NCI-H1436 (cell line): Measurements from ENCODE around the gene POMT2.
"Not testable (repeated sequence)": the region's sequence is repeated elsewhere in the genome, so short reads cannot be mapped to it uniquely, and the experiment has no call there.

Source experiments
- DNase-seq: peaks from one replicate; lab custom pipeline; 2025; lab: John Stamatoyannopoulos, UW

POMT2 gene

GRCh38 chr14:77296906-77297305, 23.8 kb downstream of the POMT2 start:
- DNase-seq = no peak

GRCh38 chr14:77296155-77296554, 24.5 kb downstream of the POMT2 start:
- DNase-seq = no peak

GRCh38 chr14:77290705-77291104, 30.0 kb downstream of the POMT2 start:
- no peak for DNase-seq

- DNase-seq = no peak
These were observed 34.1 kb downstream of the POMT2 start for GRCh38 chr14:77286576-77286975.

GRCh38 chr14:77284466-77284865, 36.2 kb downstream of the POMT2 start:
- DNase-seq = no peak

- no peak for DNase-seq
These were observed 36.6 kb downstream of the POMT2 start for GRCh38 chr14:77284066-77284465.

- no peak for DNase-seq
These were observed 38.8 kb downstream of the POMT2 start for GRCh38 chr14:77281852-77282410.

GRCh38 chr14:77280921-77281320, 39.8 kb downstream of the POMT2 start:
- DNase-seq = not testable (repeated sequence)

GRCh38 chr14:77279719-77280118, 41.0 kb downstream of the POMT2 start:
- DNase-seq = no peak

- DNase-seq = no peak
These were observed 42.0 kb downstream of the POMT2 start for GRCh38 chr14:77278461-77279230.

- no peak for DNase-seq
These were observed 43.7 kb downstream of the POMT2 start for GRCh38 chr14:77276959-77277358.

GRCh38 chr14:77276295-77276935, 44.3 kb downstream of the POMT2 start:
- no peak for DNase-seq

- no peak for DNase-seq
These were observed 45.1 kb downstream of the POMT2 start for GRCh38 chr14:77275601-77276017.

- no peak for DNase-seq
These were observed 45.6 kb downstream of the POMT2 start for GRCh38 chr14:77275041-77275580.

GRCh38 chr14:77273796-77274195, 46.9 kb downstream of the POMT2 start:
- no peak for DNase-seq

- no peak for DNase-seq
These were observed 48.4 kb downstream of the POMT2 start for GRCh38 chr14:77272261-77272660.

- no peak for DNase-seq
These were observed 49.5 kb downstream of the POMT2 start, which contains the start of gene NGB for GRCh38 chr14:77271113-77271710. Gene NGB, minus strand, starts transcription at chr14:77271206. Its CDS starts 269 bp downstream, at chr14:77270937.

GRCh38 chr14:77270361-77271112, 50.1 kb downstream of the POMT2 start:
- DNase-seq = no peak

GRCh38 chr14:77268989-77269600, 51.6 kb downstream of the POMT2 start:
- no peak for DNase-seq

GRCh38 chr14:77267937-77268699, 52.6 kb downstream of the POMT2 start:
- no peak for DNase-seq

- no peak for DNase-seq
These were observed 54.3 kb downstream of the POMT2 start for GRCh38 chr14:77266336-77266735.
